Measurements from ENCODE around the gene MAP2K5. TPM values are rescaled to one million over a fixed set of nuclear protein-coding genes. Genes with fewer than 3 reads are reported as not detected.

The MAP2K5 gene
- total RNA-seq, 1 donor: 7.3 TPM

- no peaks in the 10 kb centered on the region for H3K27me3 ChIP-seq (ENCODE audit: insufficient read depth, low read length)
- peaks cover 16% of the 10 kb centered on the region for H3K4me1 ChIP-seq (ENCODE audit: insufficient read depth, low read length)
- no peak overlapping the region for H3K4me3 ChIP-seq (ENCODE audit: low read length)
- no peaks in the 10 kb centered on the region for H3K9me3 ChIP-seq (ENCODE audit: low read depth, low read length)
Observed at GRCh38 chr15:67766968-67767367, 224.5 kb downstream of the MAP2K5 start.

- Histone ChIP-seq H3K4me3 (ENCODE audit: low read length) (no peak overlapping the region), H3K9me3 (ENCODE audit: low read depth, low read length) (no peaks in the 10 kb centered on the region), H3K4me1 (ENCODE audit: insufficient read depth, low read length) (peaks cover 11% of the 10 kb centered on the region), H3K27me3 (ENCODE audit: insufficient read depth, low read length) (no peaks in the 10 kb centered on the region)
Observed at GRCh38 chr15:67768313-67768977, 225.9 kb downstream of the MAP2K5 start.

GRCh38 chr15:67769497-67770357, 227.2 kb downstream of the MAP2K5 start:
- no peaks in the 10 kb centered on the region for H3K9me3 ChIP-seq (ENCODE audit: low read depth, low read length)
- H3K4me1 ChIP-seq (ENCODE audit: insufficient read depth, low read length): peaks cover 11% of the 10 kb centered on the region
- no peak overlapping the region for H3K4me3 ChIP-seq (ENCODE audit: low read length)
- no peaks in the 10 kb centered on the region for H3K27me3 ChIP-seq (ENCODE audit: insufficient read depth, low read length)

GRCh38 chr15:67770358-67770628, 227.8 kb downstream of the MAP2K5 start:
- Histone ChIP-seq H3K4me3 (ENCODE audit: low read length) (no peak overlapping the region), H3K4me1 (ENCODE audit: insufficient read depth, low read length) (peaks cover 11% of the 10 kb centered on the region), H3K9me3 (ENCODE audit: low read depth, low read length) (no peaks in the 10 kb centered on the region), H3K27me3 (ENCODE audit: insufficient read depth, low read length) (no peaks in the 10 kb centered on the region)

- peaks cover 7% of the 10 kb centered on the region for H3K4me1 ChIP-seq (ENCODE audit: insufficient read depth, low read length)
- H3K4me3 ChIP-seq (ENCODE audit: low read length): no peak overlapping the region
- no peaks in the 10 kb centered on the region for H3K9me3 ChIP-seq (ENCODE audit: low read depth, low read length)
- no peaks in the 10 kb centered on the region for H3K27me3 ChIP-seq (ENCODE audit: insufficient read depth, low read length)
Observed at GRCh38 chr15:67771189-67771800, 228.8 kb downstream of the MAP2K5 start.

GRCh38 chr15:67774626-67775025, 232.1 kb downstream of the MAP2K5 start:
- Histone ChIP-seq H3K4me3 (ENCODE audit: low read length) (no peak overlapping the region), H3K27me3 (ENCODE audit: insufficient read depth, low read length) (no peaks in the 10 kb centered on the region), H3K9me3 (ENCODE audit: low read depth, low read length) (no peaks in the 10 kb centered on the region), H3K4me1 (ENCODE audit: insufficient read depth, low read length) (peaks cover 4% of the 10 kb centered on the region)

- no peak overlapping the region for H3K4me3 ChIP-seq (ENCODE audit: low read length)
- H3K9me3 ChIP-seq (ENCODE audit: low read depth, low read length): no peaks in the 10 kb centered on the region
- peaks cover 10% of the 10 kb centered on the region for H3K4me1 ChIP-seq (ENCODE audit: insufficient read depth, low read length)
- H3K27me3 ChIP-seq (ENCODE audit: insufficient read depth, low read length): no peaks in the 10 kb centered on the region
Observed at GRCh38 chr15:67775250-67775649, 232.7 kb downstream of the MAP2K5 start.

GRCh38 chr15:67775998-67776397, 233.5 kb downstream of the MAP2K5 start:
- Histone ChIP-seq H3K4me1 (ENCODE audit: insufficient read depth, low read length) (peaks cover 12% of the 10 kb centered on the region), H3K27me3 (ENCODE audit: insufficient read depth, low read length) (no peaks in the 10 kb centered on the region), H3K9me3 (ENCODE audit: low read depth, low read length) (no peaks in the 10 kb centered on the region), H3K4me3 (ENCODE audit: low read length) (no peak overlapping the region)

GRCh38 chr15:67776600-67776999, 234.1 kb downstream of the MAP2K5 start:
- Histone ChIP-seq H3K4me3 (ENCODE audit: low read length) (no peak overlapping the region), H3K9me3 (ENCODE audit: low read depth, low read length) (no peaks in the 10 kb centered on the region), H3K27me3 (ENCODE audit: insufficient read depth, low read length) (no peaks in the 10 kb centered on the region)

GRCh38 chr15:67777071-67777470, 234.6 kb downstream of the MAP2K5 start:
- H3K4me3 ChIP-seq (ENCODE audit: low read length): no peak overlapping the region
- peaks cover 12% of the 10 kb centered on the region for H3K4me1 ChIP-seq (ENCODE audit: insufficient read depth, low read length)
- H3K9me3 ChIP-seq (ENCODE audit: low read depth, low read length): no peaks in the 10 kb centered on the region
- H3K27me3 ChIP-seq (ENCODE audit: insufficient read depth, low read length): no peaks in the 10 kb centered on the region

More at GRCh38 chr15:67776600-67776999, 234.1 kb downstream of the MAP2K5 start:
- H3K4me1 ChIP-seq (ENCODE audit: insufficient read depth, low read length): peaks cover 12% of the 10 kb centered on the region

GRCh38 chr15:67777773-67778172, 235.3 kb downstream of the MAP2K5 start:
- no peaks in the 10 kb centered on the region for H3K9me3 ChIP-seq (ENCODE audit: low read depth, low read length)
- H3K4me1 ChIP-seq (ENCODE audit: insufficient read depth, low read length): peaks cover 17% of the 10 kb centered on the region
- no peaks in the 10 kb centered on the region for H3K27me3 ChIP-seq (ENCODE audit: insufficient read depth, low read length)
- H3K4me3 ChIP-seq (ENCODE audit: low read length): no peak overlapping the region

GRCh38 chr15:67778968-67779548, 236.6 kb downstream of the MAP2K5 start:
- Histone ChIP-seq H3K27me3 (ENCODE audit: insufficient read depth, low read length) (no peaks in the 10 kb centered on the region), H3K4me3 (ENCODE audit: low read length) (no peak overlapping the region), H3K4me1 (ENCODE audit: insufficient read depth, low read length) (peaks cover 27% of the 10 kb centered on the region), H3K9me3 (ENCODE audit: low read depth, low read length) (no peaks in the 10 kb centered on the region)

- H3K27me3 ChIP-seq (ENCODE audit: insufficient read depth, low read length): no peaks in the 10 kb centered on the region
- no peak overlapping the region for H3K4me3 ChIP-seq (ENCODE audit: low read length)
- H3K9me3 ChIP-seq (ENCODE audit: low read depth, low read length): no peaks in the 10 kb centered on the region
- H3K4me1 ChIP-seq (ENCODE audit: insufficient read depth, low read length): peaks cover 32% of the 10 kb centered on the region
Observed at GRCh38 chr15:67779549-67780111, 237.1 kb downstream of the MAP2K5 start.

- no peaks in the 10 kb centered on the region for H3K9me3 ChIP-seq (ENCODE audit: low read depth, low read length)
- no peak overlapping the region for H3K4me3 ChIP-seq (ENCODE audit: low read length)
- H3K4me1 ChIP-seq (ENCODE audit: insufficient read depth, low read length): peaks cover 44% of the 10 kb centered on the region
- H3K27me3 ChIP-seq (ENCODE audit: insufficient read depth, low read length): no peaks in the 10 kb centered on the region
Observed at GRCh38 chr15:67781061-67781460, 238.6 kb downstream of the MAP2K5 start.

Data from mononuclear cell (primary cell).